Lower leg skin (tissue), 3 donors: ENCODE data around the gene ZMYND11.

Source experiments
- CTCF ChIP-seq, 3 donors: fragments of 450-650 bp; IDR thresholded peaks; one replicate each; pipeline ENCODE4 v1.5.1; 2016; ENCODE audit warnings: antibody characterized with exemption in 3 of 3, mild to moderate bottlenecking in 3 of 3, moderate library complexity in 2 of 3
- POLR2A ChIP-seq, 2 donors: fragments of 450-650 bp; IDR thresholded peaks; one replicate each; pipeline ENCODE4 v1.6.1; 2016 to 2017; ENCODE audit warnings: antibody characterized with exemption in 2 of 2, mild to moderate bottlenecking in 1 of 2, moderate library complexity in 1 of 2

- no peak for TF ChIP-seq CTCF (IDR thresholded peaks at IDR 0.05)
- no peak for TF ChIP-seq POLR2A (IDR thresholded peaks at IDR 0.05)
These were observed 166.3 kb downstream of the ZMYND11 start for GRCh38 chr10:301536-301935.
